Measurements from ENCODE around the gene TMEM151A. TPM values are rescaled to one million over a fixed set of nuclear protein-coding genes. Genes with fewer than 3 reads are reported as not detected.
A peak's percentile ranks its signal among the peaks of the same experiment; 100 is the strongest.
"Not testable (repeated sequence)": the region's sequence is repeated elsewhere in the genome, so short reads cannot be mapped to it uniquely, and the experiment has no call there.

Gene TMEM151A
- polyA plus RNA-seq, 3 donors from 2014 or later: not detected

DNA sequence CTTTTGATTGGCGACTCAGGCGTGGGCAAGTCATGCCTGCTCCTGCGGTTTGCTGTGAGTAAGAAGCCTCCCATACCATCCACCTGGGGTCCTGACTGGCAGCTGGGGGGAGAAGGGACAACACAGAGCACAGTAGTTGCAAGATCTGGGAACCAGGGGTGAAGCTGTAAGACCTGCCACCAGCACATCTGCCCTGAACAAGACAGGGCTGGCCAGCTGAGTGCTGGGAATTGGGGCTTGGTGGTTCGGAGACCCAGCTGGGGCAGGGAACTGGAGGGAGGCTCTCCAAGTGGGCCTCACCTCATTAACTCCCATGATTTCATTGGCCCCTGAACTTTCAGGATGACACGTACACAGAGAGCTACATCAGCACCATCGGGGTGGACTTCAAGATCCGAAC is 19.9 kb upstream of the TMEM151A start:
- no peak for DNase-seq
- H3K4me1 Mint-ChIP-seq: peaks cover 78% of the 10 kb centered on the region in 2 donors
- H3K4me3 Mint-ChIP-seq: peak overlapping the region; percentile 53 to 91 (median 67)

DNA sequence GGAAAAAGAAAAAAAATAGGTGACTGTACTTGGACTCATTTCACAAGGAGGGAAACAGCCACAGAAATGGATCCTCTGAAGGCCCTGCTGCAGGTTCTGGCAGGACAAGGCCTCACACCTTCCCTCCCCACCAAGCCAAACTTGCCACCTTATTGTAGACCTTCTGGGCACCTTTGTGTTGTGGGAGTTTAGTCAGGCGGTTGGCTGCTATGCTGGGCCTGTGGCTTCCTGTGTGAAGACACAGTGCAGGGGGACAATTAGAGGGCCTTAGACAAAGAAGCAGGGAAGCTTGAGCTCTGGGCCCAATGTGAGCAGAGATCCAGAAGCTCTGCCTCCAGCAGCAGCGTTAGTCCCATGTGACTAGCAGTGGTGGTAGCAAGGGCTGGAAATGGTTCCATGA is 19.1 kb upstream of the TMEM151A start:
- H3K27me3 Mint-ChIP-seq (ENCODE audit: low read depth in 3 of 3): peaks cover 17 to 27% (median 20%) of the 10 kb centered on the region in 3 donors
- DNase-seq: peak; percentile 78 to 84 (median 80)
- peak overlapping the region; percentile 83 to 91 (median 87) for H3K4me3 Mint-ChIP-seq
- H3K27ac Mint-ChIP-seq: peak overlapping the region; percentile 86 to 97 (median 92)
- peaks cover 78 to 81% of the 10 kb centered on the region in 2 donors for H3K4me1 Mint-ChIP-seq
- H3K9me3 Mint-ChIP-seq: no peaks in the 10 kb centered on the region
- peaks cover 25 to 46% (median 27%) of the 10 kb centered on the region in 3 donors for H3K36me3 Mint-ChIP-seq

More for the DNA sequence above, 19.9 kb upstream of the TMEM151A start:
- Mint-ChIP-seq H3K27ac (peak overlapping the region in 5 of 6 donors; percentile 48 to 92 (median 86)), H3K36me3 (peaks cover 25 to 43% (median 27%) of the 10 kb centered on the region in 3 donors), H3K9me3 (no peaks in the 10 kb centered on the region), H3K27me3 (ENCODE audit: low read depth in 3 of 3) (peaks cover 17 to 28% (median 17%) of the 10 kb centered on the region in 3 donors)

DNA sequence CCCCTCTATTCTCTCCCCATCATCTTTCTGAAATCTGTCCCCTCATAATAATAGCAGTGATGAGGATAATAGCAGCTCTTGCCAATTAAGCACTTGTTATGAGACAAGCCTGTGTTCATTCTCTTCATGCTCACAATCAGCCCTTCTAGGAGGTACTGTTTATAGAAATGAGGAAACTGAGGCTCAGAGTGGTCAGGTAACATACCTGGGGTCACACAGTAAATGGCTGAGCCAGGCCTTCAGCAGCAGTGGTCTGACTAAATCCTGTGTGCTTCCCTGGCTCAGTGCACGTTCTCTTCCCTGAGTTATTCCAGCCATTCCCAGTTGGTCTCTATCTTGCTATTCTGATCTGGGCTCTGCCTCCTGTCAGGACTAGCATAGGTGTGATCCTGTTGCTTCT is 17.5 kb upstream of the TMEM151A start:
- H3K27ac Mint-ChIP-seq: peak overlapping the region in 4 of 6 donors; percentile 9 to 54 (median 40)
- peaks cover 25 to 46% (median 27%) of the 10 kb centered on the region in 3 donors for H3K36me3 Mint-ChIP-seq
- peaks cover 11 to 21% (median 11%) of the 10 kb centered on the region in 3 donors for H3K27me3 Mint-ChIP-seq (ENCODE audit: low read depth in 3 of 3)
- H3K9me3 Mint-ChIP-seq: no peaks in the 10 kb centered on the region
- peak overlapping the region in 4 of 5 donors; percentile 15 to 67 (median 49) for H3K4me3 Mint-ChIP-seq
- peaks cover 66 to 75% of the 10 kb centered on the region in 2 donors for H3K4me1 Mint-ChIP-seq
- no peak for DNase-seq

DNA sequence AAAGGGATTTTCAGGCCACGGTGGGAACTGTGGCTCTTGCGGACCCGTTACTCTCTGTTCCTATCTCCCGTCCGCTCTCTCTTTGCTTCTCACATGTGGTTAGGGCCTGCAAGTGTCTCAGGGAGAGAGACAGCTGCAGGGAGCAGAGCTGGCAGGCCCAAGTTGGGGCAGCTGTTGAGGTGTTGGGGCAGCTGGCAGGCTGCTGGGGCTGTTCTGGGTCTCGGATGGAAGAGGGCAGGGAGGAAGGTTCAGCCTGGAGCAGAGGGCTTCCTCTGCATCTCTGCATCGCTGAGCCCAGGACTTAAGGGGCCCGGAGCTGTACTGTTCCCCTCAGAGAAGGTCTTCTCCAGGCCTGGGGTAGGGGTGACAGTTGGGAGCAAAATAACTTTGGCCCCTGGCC is 16.3 kb upstream of the TMEM151A start:
- H3K27ac Mint-ChIP-seq: no peak overlapping the region
- no peak for DNase-seq
- peaks cover 9 to 16% (median 10%) of the 10 kb centered on the region in 3 donors for H3K27me3 Mint-ChIP-seq (ENCODE audit: low read depth in 3 of 3)
- H3K4me1 Mint-ChIP-seq: peaks cover 54 to 65% of the 10 kb centered on the region in 2 donors
- H3K9me3 Mint-ChIP-seq: no peaks in the 10 kb centered on the region
- peaks cover 25 to 46% (median 27%) of the 10 kb centered on the region in 3 donors for H3K36me3 Mint-ChIP-seq
- no peak overlapping the region for H3K4me3 Mint-ChIP-seq

DNA sequence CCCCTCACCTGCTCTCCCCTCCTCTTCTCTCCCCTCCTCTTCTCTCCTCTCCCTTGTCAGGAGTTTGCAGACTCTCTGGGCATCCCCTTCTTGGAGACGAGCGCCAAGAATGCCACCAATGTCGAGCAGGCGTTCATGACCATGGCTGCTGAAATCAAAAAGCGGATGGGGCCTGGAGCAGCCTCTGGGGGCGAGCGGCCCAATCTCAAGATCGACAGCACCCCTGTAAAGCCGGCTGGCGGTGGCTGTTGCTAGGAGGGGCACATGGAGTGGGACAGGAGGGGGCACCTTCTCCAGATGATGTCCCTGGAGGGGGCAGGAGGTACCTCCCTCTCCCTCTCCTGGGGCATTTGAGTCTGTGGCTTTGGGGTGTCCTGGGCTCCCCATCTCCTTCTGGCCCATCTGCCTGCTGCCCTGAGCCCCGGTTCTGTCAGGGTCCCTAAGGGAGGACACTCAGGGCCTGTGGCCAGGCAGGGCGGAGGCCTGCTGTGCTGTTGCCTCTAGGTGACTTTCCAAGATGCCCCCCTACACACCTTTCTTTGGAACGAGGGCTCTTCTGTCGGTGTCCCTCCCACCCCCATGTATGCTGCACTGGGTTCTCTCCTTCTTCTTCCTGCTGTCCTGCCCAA is 15.6 kb upstream of the TMEM151A start:
- peaks cover 48 to 61% of the 10 kb centered on the region in 2 donors for H3K4me1 Mint-ChIP-seq
- no peak overlapping the region for H3K27ac Mint-ChIP-seq

DNA sequence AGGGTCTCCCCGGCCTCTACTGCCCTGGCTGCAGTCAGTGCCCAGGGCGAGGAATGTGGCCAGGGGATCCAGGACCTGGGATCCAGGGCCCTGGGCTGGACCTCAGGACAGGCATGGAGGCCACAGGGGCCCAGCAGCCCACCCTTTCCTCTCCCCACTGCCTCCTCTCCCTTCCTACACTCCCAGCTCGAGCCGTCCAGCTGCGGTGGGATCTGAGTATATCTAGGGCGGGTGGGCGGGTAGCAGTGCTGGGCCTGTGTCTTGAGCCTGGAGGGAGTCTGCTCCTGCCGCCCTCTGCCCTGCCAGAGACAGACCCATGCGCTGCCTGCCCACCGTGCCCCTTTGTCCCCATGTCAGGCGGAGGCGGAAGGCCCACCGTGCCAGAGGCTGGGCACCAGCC is 15.1 kb upstream of the TMEM151A start:
- H3K27me3 Mint-ChIP-seq (ENCODE audit: low read depth in 3 of 3): peaks cover 9 to 20% (median 15%) of the 10 kb centered on the region in 3 donors
- peaks cover 45 to 62% of the 10 kb centered on the region in 2 donors for H3K4me1 Mint-ChIP-seq
- peaks cover 21 to 43% (median 27%) of the 10 kb centered on the region in 3 donors for H3K36me3 Mint-ChIP-seq
- not testable (repeated sequence) for DNase-seq, H3K9me3 Mint-ChIP-seq
- peak overlapping the region in 1 of 6 donors; percentile 50 for H3K27ac Mint-ChIP-seq
- peak overlapping the region in 3 of 5 donors; percentile 48 to 55 (median 53) for H3K4me3 Mint-ChIP-seq

More for the DNA sequence above, 15.6 kb upstream of the TMEM151A start:
- Mint-ChIP-seq H3K4me3 (peak overlapping the region in 1 of 5 donors; percentile 33), H3K9me3 (no peaks in the 10 kb centered on the region), H3K36me3 (peaks cover 21 to 43% (median 27%) of the 10 kb centered on the region in 3 donors), H3K27me3 (ENCODE audit: low read depth in 3 of 3) (peaks cover 9 to 20% (median 12%) of the 10 kb centered on the region in 3 donors)
- no peak for DNase-seq

DNA sequence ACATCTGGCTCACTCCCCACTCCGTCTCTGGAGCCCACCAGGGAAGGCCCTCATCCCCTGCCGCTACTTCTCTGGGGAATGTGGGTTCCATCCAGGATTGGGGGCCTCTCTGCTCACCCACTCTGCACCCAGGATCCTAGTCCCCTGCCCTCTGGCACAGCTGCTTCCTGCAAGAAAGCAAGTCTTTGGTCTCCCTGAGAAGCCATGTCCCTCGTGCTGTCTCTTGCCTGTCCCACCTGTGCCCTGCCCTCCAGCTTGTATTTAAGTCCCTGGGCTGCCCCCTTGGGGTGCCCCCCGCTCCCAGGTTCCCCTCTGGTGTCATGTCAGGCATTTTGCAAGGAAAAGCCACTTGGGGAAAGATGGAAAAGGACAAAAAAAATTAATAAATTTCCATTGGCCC is 14.6 kb upstream of the TMEM151A start:
- not testable (repeated sequence) for H3K9me3 Mint-ChIP-seq
- H3K27me3 Mint-ChIP-seq (ENCODE audit: low read depth in 3 of 3): peaks cover 11 to 19% (median 17%) of the 10 kb centered on the region in 3 donors
- peaks cover 21 to 43% (median 27%) of the 10 kb centered on the region in 3 donors for H3K36me3 Mint-ChIP-seq
- H3K4me1 Mint-ChIP-seq: peaks cover 40 to 59% of the 10 kb centered on the region in 2 donors
- DNase-seq: peak in 1 of 3 donors; percentile 23
- H3K4me3 Mint-ChIP-seq: peak overlapping the region; percentile 48 to 58 (median 55)
- peak overlapping the region in 1 of 6 donors; percentile 50 for H3K27ac Mint-ChIP-seq

DNA sequence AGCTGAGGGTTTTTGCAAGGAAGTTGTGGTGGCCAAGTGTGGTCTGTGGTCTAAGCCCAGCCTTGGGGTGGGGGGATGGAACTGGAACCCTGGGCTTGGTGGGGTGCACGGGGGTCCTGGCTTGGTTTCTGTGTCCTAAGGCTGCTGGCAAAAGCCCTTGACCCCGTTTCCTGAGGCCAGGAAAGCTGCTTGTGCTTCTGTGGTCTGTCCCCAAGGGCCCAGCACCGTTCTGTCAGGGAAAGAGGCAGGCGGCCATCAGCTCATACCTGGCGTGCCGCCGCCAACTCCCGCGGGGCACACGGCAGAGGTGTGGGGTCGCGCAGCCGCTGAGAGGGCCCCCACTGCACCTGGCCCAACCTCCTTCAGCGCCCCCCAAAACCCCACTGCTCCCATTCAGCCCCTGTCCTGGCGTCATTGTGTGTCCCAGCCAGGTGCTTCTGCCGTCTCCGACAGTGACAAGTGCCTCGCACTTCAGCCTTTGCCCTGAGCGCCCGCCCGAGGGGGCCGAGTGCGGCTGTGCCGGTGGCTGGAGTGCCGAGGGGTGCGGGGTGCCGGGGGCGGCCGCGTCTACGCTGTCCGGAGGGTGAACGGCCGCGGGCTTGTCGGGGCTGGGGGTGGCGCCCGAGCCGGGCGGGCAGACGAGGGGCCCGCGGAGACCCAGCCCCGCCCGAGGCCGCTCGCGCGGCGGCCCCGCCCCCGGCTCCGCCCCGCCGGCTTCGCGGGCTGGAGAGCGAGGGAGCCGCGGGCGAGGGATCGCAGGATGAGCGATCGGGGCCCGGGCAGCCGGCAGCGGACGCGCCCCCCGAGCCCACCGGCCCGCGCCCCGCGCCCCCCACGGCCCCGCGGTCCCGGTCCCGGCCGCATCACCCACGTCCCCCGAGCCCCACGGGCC is 14.0 kb upstream of the TMEM151A start, which contains the start of gene CNIH2:
Gene CNIH2, plus strand, starts transcription at position 705 of the 892 bp plus-strand sequence. CDS start 282 bp downstream, outside the sequence.
- Mint-ChIP-seq H3K4me1 (peaks cover 40 to 59% of the 10 kb centered on the region in 2 donors), H3K27ac (peak within 1 kb of the TSS in 4 of 6 donors; percentile 32 to 85 (median 73))

DNA sequence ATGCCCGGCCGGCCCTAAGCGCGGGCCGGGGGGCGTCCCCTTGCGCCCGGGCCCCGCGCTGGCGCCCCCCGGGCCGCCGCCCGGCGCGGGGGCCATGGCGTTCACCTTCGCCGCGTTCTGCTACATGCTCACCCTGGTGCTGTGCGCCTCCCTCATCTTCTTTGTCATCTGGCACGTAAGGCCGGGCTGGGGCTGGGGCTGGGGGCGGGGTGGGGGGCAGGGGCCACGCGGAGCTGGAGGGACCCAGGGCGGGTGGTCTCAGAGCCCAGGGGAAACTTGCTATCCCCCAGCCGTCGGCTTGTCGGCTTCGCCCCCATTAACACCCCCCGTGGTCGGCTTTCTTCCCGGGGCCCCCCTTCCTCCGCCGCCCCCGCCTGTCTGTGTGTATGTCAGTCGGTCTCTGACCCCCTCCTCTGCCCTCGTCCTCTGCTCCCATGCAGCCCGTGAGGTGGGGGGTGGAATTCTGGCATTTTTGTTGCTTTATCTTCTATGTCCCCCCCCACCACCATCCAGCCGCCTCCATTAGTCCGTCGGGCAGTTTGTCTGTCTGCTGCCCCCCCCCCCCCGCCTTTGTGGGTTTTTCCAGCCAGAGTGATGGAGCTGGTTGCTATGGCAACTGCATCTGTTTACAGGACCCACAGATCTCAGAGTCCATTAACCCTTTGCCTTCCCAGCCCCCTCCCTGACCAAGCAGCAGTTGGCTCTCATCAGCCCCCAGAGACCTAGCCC is 13.2 kb upstream of the TMEM151A start:
- peak overlapping the region in 4 of 6 donors; percentile 32 to 85 (median 73) for H3K27ac Mint-ChIP-seq
- peak overlapping the region; percentile 55 to 73 (median 63) for H3K4me3 Mint-ChIP-seq
- H3K36me3 Mint-ChIP-seq: peaks cover 8 to 29% (median 14%) of the 10 kb centered on the region in 3 donors
- no peaks in the 10 kb centered on the region for H3K9me3 Mint-ChIP-seq
- H3K27me3 Mint-ChIP-seq (ENCODE audit: low read depth in 3 of 3): peaks cover 16 to 28% (median 24%) of the 10 kb centered on the region in 3 donors
- no peak for DNase-seq
- H3K4me1 Mint-ChIP-seq: peaks cover 37 to 56% of the 10 kb centered on the region in 2 donors

More for the DNA sequence above, 14.0 kb upstream of the TMEM151A start, which contains the start of gene CNIH2:
- Mint-ChIP-seq H3K9me3 (no peaks in the 10 kb centered on the region), H3K36me3 (peaks cover 16 to 38% (median 22%) of the 10 kb centered on the region in 3 donors), H3K27me3 (ENCODE audit: low read depth in 3 of 3) (peaks cover 15 to 24% (median 22%) of the 10 kb centered on the region in 3 donors), H3K4me3 (peak within 1 kb of the TSS; percentile 55 to 73 (median 63))
- peak; percentile 43 to 49 (median 47) for DNase-seq

DNA sequence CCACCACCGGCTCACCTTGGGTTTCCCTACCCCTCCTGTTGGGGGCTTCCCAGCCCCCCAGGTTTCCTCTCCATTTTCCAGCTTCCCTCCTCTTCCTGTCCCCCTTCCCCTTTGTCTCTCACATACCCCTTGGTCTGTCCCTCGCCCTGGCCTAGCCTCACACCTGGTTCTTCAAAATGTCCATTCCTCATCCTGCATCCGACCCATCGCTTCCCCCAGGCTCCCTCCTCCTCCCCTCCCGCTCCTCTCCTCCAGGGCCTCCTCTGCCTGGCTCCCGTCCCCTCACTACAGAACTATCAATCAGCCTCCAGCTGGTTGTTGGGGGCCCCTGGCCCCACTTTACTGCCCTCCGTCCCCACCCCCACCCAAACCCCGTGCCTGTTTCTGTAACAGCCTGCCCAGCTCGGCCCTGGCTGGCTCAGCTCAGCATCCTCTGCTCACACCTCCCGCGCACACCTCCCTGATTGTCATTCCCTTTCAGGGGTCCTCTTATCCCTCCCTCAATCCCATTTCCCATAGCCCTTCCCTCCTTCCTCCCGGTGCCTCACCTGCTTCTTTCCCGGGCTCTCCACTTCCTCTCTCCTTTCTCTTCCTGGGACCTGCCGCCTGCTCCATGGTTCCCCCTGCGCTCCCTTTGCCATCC is 12.5 kb upstream of the TMEM151A start:
- Mint-ChIP-seq H3K27me3 (ENCODE audit: low read depth in 3 of 3) (peaks cover 16 to 28% (median 24%) of the 10 kb centered on the region in 3 donors), H3K27ac (peak overlapping the region in 2 of 6 donors; percentile 49 to 85), H3K4me3 (peak overlapping the region in 4 of 5 donors; percentile 56 to 73 (median 64)), H3K4me1 (peaks cover 30 to 49% of the 10 kb centered on the region in 2 donors), H3K9me3 (no peaks in the 10 kb centered on the region), H3K36me3 (peaks cover 3 to 23% (median 8%) of the 10 kb centered on the region in 3 donors)
- no peak for DNase-seq

DNA sequence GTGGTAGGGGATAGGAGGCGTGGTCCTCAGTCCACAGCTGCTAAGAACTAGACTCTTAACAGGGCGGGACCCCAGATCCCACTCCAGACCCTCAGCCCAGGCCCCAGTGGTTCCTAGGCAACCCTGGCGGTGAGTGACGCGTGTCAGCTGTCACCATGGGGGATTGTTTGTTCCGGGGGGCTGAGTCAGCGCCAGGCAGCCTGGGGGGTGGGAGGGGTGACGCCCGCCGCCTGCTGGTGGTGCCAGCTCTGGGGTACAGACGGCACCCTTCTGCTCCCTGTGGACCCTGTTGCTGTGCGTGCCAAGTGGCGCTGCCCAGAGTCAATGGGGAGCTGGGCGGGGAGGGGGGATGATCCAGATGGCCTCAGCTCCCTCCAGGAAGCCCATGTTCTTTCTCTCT is 11.3 kb upstream of the TMEM151A start:
- Mint-ChIP-seq H3K27me3 (ENCODE audit: low read depth in 3 of 3) (peaks cover 13 to 28% (median 24%) of the 10 kb centered on the region in 3 donors), H3K27ac (peak overlapping the region in 1 of 6 donors; percentile 39), H3K4me1 (peaks cover 26 to 41% of the 10 kb centered on the region in 2 donors), H3K36me3 (peaks cover 0 to 13% (median 0%) of the 10 kb centered on the region in 3 donors), H3K4me3 (no peak overlapping the region), H3K9me3 (no peaks in the 10 kb centered on the region)
- DNase-seq: no peak

DNA sequence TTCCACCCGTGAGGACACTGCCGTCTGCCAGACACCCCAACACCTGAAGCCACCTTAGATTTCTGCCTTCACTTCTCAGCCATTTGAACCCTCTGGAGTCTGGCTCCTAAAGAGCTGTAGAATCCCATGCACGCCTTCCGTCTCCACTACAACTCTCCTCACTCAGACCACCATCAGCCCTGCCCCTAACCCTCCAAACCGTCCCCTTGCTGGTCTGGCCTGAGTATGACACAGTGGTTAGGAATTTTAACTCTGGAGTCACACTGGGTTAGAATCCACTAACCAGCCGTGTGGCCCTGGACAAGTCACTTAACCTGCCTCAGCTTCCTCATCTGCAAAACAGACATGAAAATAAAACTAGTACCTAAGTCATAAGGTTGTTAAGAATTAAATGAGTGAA is 10.7 kb upstream of the TMEM151A start:
- peak overlapping the region in 1 of 5 donors; percentile 26 for H3K4me3 Mint-ChIP-seq
- peak overlapping the region in 5 of 6 donors; percentile 31 to 57 (median 39) for H3K27ac Mint-ChIP-seq
- H3K9me3 Mint-ChIP-seq: no peaks in the 10 kb centered on the region
- peaks cover 0 to 7% (median 0%) of the 10 kb centered on the region in 3 donors for H3K36me3 Mint-ChIP-seq
- H3K4me1 Mint-ChIP-seq: peaks cover 26 to 39% of the 10 kb centered on the region in 2 donors
- peaks cover 13 to 28% (median 24%) of the 10 kb centered on the region in 3 donors for H3K27me3 Mint-ChIP-seq (ENCODE audit: low read depth in 3 of 3)
- DNase-seq: no peak
